Choroid plexus epithelial cell (primary cell): ENCODE results near the gene EMC7.
"Not testable (repeated sequence)": the region's sequence is repeated elsewhere in the genome, so short reads cannot be mapped to it uniquely, and the experiment has no call there.

Source experiments
- DNase-seq: peaks from one replicate; pipeline ENCODE4 v3.0.0-alpha.2; 2010; ENCODE audit warnings: low read depth
- H3K4me3 ChIP-seq: 2 replicates; pipeline ENCODE4 v1.5.1; 2011; ENCODE audit warnings: low read depth, mild to moderate bottlenecking, control low read depth, low read length, moderate library complexity
- TF ChIP-seq, protein P1 (sequence below): conservative IDR thresholded peaks from 2 replicates; pipeline ENCODE4 v1.5.1; 2011; ENCODE audit warnings: low read depth, mild to moderate bottlenecking, control low read depth, inconsistent platforms, low read length, moderate library complexity

EMC7 gene

DNA sequence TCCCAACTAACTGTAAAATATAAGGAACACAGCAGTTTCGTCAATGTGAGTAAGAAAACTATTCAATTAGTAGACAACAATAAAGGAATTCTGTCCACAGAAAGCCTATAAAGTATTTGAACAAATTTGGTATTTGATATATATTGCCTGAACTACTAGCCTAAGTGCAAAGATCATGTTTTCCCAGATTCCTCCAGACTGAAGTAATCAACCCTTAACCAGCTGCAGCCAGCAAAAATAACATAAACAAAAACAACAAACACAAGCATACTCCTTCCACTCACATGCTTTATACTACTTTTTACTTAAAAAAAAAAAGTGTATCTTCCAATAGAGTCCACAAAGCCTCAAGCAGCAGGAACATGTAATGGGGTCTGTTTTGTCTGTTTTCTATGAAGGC, 24.3 kb upstream of the EMC7 start:
- H3K4me3 ChIP-seq, result no peak overlapping the region
- TF ChIP-seq, protein P1, sequence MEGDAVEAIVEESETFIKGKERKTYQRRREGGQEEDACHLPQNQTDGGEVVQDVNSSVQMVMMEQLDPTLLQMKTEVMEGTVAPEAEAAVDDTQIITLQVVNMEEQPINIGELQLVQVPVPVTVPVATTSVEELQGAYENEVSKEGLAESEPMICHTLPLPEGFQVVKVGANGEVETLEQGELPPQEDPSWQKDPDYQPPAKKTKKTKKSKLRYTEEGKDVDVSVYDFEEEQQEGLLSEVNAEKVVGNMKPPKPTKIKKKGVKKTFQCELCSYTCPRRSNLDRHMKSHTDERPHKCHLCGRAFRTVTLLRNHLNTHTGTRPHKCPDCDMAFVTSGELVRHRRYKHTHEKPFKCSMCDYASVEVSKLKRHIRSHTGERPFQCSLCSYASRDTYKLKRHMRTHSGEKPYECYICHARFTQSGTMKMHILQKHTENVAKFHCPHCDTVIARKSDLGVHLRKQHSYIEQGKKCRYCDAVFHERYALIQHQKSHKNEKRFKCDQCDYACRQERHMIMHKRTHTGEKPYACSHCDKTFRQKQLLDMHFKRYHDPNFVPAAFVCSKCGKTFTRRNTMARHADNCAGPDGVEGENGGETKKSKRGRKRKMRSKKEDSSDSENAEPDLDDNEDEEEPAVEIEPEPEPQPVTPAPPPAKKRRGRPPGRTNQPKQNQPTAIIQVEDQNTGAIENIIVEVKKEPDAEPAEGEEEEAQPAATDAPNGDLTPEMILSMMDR, result no peak
- DNase-seq, result no peak

DNA sequence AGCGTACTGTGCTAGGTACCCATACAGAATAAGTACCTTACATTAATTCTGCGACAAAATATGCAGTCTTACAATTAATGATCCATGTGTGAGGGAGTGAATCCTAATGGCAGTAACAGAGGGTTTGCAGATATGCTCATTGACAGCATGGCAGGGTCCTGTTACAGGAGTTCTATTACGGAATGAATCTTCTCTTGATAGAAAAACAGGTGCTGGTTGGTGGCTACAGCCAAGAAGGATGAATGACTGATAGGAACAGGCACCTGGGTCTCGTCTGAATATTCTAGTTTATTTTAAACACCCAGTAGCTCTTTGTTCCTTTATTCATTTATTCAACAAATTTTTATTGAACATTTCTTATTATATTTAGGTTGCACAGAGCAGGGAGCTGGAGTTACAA, 23.0 kb upstream of the EMC7 start:
- TF ChIP-seq, protein P1, result no peak
- H3K4me3 ChIP-seq, result no peak overlapping the region
- DNase-seq, result no peak

DNA sequence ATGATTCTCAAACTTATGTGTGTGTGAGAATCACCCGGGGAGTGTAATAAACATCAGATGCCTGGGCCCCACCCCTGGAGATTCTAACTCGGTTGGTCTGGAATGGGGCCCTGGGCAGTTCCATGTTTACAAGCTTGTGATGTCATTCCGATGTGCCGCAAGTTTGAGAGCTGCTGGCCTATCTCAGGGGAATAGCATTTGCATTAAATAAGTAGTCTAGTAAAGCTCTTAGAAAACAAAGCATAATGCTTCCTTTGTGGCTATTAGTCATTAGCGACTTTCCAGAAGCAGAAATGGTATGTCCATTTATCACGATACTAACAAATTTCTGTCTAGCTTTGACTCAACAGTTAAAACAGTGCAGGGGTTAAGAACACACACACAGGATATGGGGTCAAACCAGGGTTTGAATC, 21.1 kb upstream of the EMC7 start:
- TF ChIP-seq, protein P1, result no peak
- peak; percentile 92 for DNase-seq
- H3K4me3 ChIP-seq, result no peak overlapping the region

DNA sequence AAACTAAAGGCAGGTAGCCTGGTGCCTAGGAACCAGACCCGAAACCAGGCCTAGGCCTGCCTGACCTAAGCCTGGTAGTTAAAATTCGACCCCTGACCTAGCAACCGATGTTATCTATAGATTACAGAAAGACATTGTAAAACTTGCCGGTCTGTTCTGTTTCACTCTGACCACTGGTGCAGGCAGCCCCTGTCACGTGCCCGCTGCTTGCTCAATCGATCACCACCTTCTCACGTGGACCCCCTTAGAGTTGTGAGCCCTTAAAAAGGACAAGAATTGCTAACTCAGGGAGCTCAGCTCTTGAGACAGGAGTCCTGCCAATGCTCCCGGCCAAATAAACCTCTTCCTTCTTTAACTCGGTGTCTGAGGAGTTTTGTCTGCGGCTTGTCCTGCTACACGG, 20.1 kb upstream of the EMC7 start:
- not testable (repeated sequence) for DNase-seq, H3K4me3 ChIP-seq

DNA sequence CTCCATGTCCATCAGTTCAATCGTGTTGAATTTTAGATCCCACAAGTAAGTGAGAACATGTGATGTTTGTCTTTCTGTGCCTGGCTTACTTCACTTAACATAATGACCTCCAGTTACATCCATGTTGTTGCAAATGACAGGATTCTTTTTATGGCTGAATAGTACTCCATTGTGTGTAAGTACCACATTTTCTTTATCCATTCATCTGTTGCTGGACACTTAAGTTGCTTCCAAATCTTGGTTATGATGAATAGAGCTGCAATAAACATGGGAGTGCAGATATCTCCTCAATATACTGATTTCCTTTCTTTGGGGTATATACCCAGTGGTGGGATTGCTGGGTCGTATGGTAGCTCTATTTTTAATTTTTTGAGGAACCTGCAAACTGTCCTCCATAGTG, 18.8 kb upstream of the EMC7 start:
- not testable (repeated sequence) for DNase-seq, H3K4me3 ChIP-seq

DNA sequence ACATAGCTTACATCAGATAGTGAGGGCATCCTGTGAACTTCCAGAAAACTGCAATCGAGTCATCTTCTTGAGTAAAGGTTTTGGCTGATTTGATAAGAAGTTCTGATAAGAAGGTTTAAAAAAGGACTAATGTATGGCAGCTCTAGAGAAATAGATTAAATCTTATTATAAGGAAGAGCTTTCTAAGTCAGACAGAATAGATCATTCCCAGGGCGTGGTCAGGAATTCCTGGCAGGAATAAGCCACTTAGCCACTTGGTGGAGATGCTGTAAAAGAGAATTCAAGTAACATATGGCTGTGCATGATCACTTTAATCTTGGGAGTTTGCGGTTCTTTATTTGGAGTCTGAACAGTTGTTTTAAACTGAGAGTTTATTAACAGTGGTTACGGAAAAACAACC, 17.6 kb upstream of the EMC7 start:
- no peak overlapping the region for H3K4me3 ChIP-seq
- TF ChIP-seq, protein P1, result no peak
- peak; percentile 6 for DNase-seq

DNA sequence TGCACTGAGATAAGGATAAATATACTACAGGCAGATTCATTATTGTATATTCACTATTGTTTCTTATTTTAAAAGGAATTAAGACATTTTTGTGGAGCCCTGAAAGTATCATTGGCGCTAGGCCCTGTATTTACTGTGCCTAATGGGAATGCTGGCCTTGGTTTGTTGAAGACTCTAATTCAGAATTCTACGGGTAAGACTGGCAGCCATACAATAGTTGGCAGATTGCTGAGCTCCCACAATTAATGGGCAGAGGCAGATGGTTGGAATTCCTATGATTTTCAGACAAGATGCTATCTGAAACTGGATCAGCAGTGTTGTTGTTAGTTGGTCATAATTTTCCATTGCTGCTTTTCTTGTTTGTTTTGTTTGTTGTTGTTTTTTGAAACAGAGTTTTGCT, 15.0 kb upstream of the EMC7 start:
- no peak for DNase-seq
- no peak overlapping the region for H3K4me3 ChIP-seq
- TF ChIP-seq, protein P1, result no peak

DNA sequence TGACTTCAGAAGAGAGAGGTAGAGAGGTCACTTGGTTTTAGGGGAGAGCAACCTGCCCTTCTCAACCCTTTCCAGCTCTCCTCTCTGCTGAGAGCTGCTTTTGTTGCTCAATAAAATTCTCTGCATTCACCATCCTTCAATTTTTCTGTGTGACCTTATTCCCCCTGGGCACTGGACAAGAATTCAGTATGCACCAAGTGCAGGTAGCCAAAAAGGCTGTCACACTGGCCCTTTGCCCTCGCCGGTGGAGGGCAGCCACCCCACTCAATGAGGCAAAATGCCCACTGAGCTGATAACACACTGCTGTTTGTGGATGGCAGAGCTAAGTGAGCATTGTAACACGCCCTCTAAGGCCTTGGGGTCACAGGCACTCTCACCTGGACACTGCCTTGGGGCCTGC, 13.1 kb upstream of the EMC7 start:
- DNase-seq, result no peak
- TF ChIP-seq, protein P1, result no peak
- no peak overlapping the region for H3K4me3 ChIP-seq
